Right renal cortex interstitium (tissue), 3 donors: ENCODE data around the gene IGF2. TPM values are rescaled to one million over a fixed set of nuclear protein-coding genes. Genes with fewer than 3 reads are reported as not detected.
"Not testable (repeated sequence)": the region's sequence is repeated elsewhere in the genome, so short reads cannot be mapped to it uniquely, and the experiment has no call there.

ENCODE experiments used
- DNase-seq, 3 donors: peaks; one replicate each; pipeline ENCODE4 v3.0.0-alpha.2; 2013; ENCODE audit warnings: low read depth in 3 of 3, low spot score in 2 of 3
- polyA plus RNA-seq, 3 donors: library from polyadenylated mRNA; unstranded; fragments of 120-200 nt; gene quantifications; one replicate each; pipeline ENCODE4 v1.2.1, GENCODE V29; 2013; ENCODE audit not compliant: insufficient read length in 3 of 3

Gene IGF2
- polyA plus RNA-seq, 3 donors = 718 to 837 (median 829) TPM

GRCh38 chr11:2126520-2127085 lies 12.6 kb downstream of the IGF2 start:
- DNase-seq = no peak

GRCh38 chr11:2124736-2125484 lies 14.3 kb downstream of the IGF2 start:
- not testable (repeated sequence) for DNase-seq

- DNase-seq = no peak
Measured at GRCh38 chr11:2123628-2123960, 15.6 kb downstream of the IGF2 start.

- DNase-seq = no peak
Measured at GRCh38 chr11:2122907-2123627, 16.1 kb downstream of the IGF2 start.

- no peak for DNase-seq
Measured at GRCh38 chr11:2122222-2122906, 16.8 kb downstream of the IGF2 start.

GRCh38 chr11:2121227-2122130 lies 17.7 kb downstream of the IGF2 start:
- DNase-seq = no peak

GRCh38 chr11:2120359-2121100 lies 18.7 kb downstream of the IGF2 start:
- DNase-seq = no peak

- no peak for DNase-seq
Measured at GRCh38 chr11:2118677-2119076, 20.5 kb downstream of the IGF2 start.

GRCh38 chr11:2116680-2117079 lies 22.5 kb downstream of the IGF2 start:
- no peak for DNase-seq

- DNase-seq = no peak
Measured at GRCh38 chr11:2115308-2115707, 23.9 kb downstream of the IGF2 start.

GRCh38 chr11:2114430-2115241 lies 24.6 kb downstream of the IGF2 start:
- DNase-seq = no peak

GRCh38 chr11:2113776-2114175 lies 25.4 kb downstream of the IGF2 start:
- DNase-seq = no peak

- DNase-seq = no peak
Measured at GRCh38 chr11:2110521-2110920, 28.7 kb downstream of the IGF2 start.

- DNase-seq = no peak
Measured at GRCh38 chr11:2109541-2110019, 29.6 kb downstream of the IGF2 start.

- DNase-seq = no peak
Measured at GRCh38 chr11:2108675-2109491, 30.3 kb downstream of the IGF2 start.

GRCh38 chr11:2107941-2108630 lies 31.1 kb downstream of the IGF2 start:
- DNase-seq = no peak

- no peak for DNase-seq
Measured at GRCh38 chr11:2107521-2107920, 31.7 kb downstream of the IGF2 start.
